Activated naive CD8-positive, alpha-beta T cell (primary cell): ENCODE data around the gene DCAKD.
"Not testable (repeated sequence)": the region's sequence is repeated elsewhere in the genome, so short reads cannot be mapped to it uniquely, and the experiment has no call there.

Experiments used
- H3K27ac Mint-ChIP-seq: one replicate; pipeline ENCODE4 v1.8.0; 2021; ENCODE audit warnings: mixed read lengths
- H3K27me3 Mint-ChIP-seq: one replicate; pipeline ENCODE4 v1.8.0; 2021; ENCODE audit warnings: mixed read lengths
- H3K36me3 Mint-ChIP-seq: one replicate; pipeline ENCODE4 v1.8.0; 2021; ENCODE audit warnings: mixed read lengths
- H3K4me1 Mint-ChIP-seq: one replicate; pipeline ENCODE4 v1.8.0; 2021; ENCODE audit warnings: low read depth, mixed read lengths
- H3K4me3 Mint-ChIP-seq: one replicate; pipeline ENCODE4 v1.8.0; 2021; ENCODE audit warnings: mild to moderate bottlenecking, mixed read lengths
- H3K9me3 Mint-ChIP-seq: one replicate; pipeline ENCODE4 v1.8.0; 2021; ENCODE audit warnings: low read depth, mixed read lengths

Gene DCAKD

DNA sequence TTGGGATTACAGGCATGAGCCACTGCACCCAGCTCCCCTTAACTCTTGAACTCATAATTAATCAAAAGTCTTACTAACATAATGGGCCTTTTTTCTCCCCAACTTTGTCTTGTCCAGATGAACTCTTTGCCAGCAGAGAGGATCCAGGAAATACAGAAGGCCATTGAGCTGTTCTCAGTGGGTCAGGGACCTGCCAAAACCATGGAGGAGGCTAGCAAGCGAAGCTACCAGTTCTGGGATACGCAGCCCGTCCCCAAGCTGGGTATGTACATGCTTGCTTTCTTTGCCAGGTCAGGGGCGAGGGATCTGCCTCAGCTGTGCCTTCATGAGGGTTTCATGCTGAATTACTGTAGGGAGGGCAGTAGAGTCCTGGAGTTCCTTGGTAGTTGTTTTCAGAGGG is 35.0 kb upstream of the DCAKD start:
- H3K36me3 Mint-ChIP-seq: peaks cover 3% of the 10 kb centered on the region
- H3K9me3 Mint-ChIP-seq: no peaks in the 10 kb centered on the region
- peaks cover 2% of the 10 kb centered on the region for H3K4me1 Mint-ChIP-seq
- no peak overlapping the region for H3K27ac Mint-ChIP-seq
- H3K27me3 Mint-ChIP-seq: no peaks in the 10 kb centered on the region
- H3K4me3 Mint-ChIP-seq: no peak overlapping the region

DNA sequence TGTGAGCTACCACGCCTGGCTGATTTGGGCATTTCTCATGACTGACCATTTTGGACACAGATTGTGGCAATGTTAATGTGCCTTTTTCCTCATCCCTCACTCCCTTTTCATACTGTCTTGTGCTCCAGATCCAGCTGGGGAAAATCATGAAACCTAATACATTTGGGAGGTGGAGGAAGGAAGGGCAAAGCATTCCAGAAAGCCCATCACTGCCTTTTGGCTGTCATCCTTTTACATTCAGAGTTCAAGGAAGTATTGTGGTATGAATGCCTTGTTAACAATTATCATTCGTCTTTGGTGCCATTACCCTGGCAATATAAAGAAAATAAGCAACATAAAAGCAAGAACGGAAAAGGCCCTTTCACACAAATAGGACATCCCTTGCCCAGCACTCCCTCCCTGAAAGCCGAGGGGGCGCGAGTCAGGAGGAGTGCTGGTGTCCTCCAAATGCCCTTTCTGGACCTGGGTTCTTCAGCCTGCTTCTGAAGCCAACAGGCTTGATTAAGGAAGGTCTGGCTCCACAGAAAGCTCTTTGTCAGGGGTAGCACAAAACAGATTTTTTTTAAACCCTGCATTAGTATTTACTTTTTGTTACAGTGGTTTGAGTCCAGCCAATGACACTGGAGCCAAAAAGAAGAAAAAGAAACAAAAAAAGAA is 29.7 kb upstream of the DCAKD start:
- Mint-ChIP-seq H3K4me3 (no peak overlapping the region), H3K36me3 (peaks cover 3% of the 10 kb centered on the region), H3K9me3 (no peaks in the 10 kb centered on the region), H3K4me1 (peaks cover 16% of the 10 kb centered on the region), H3K27me3 (no peaks in the 10 kb centered on the region), H3K27ac (no peak overlapping the region)

- Mint-ChIP-seq H3K9me3 (no peaks in the 10 kb centered on the region), H3K36me3 (peaks cover 5% of the 10 kb centered on the region), H3K4me1 (peaks cover 31% of the 10 kb centered on the region), H3K4me3 (no peak overlapping the region), H3K27me3 (no peaks in the 10 kb centered on the region), H3K27ac (peak overlapping the region; percentile 17)
Measured at GRCh38 chr17:45077643-45078042, 26.2 kb upstream of the DCAKD start.

- Mint-ChIP-seq H3K27ac (no peak overlapping the region), H3K27me3 (no peaks in the 10 kb centered on the region), H3K9me3 (no peaks in the 10 kb centered on the region), H3K36me3 (peaks cover 5% of the 10 kb centered on the region), H3K4me3 (no peak overlapping the region), H3K4me1 (peaks cover 40% of the 10 kb centered on the region)
Measured at GRCh38 chr17:45073414-45074070, 22.1 kb upstream of the DCAKD start.

- no peak overlapping the region for H3K4me3 Mint-ChIP-seq
- H3K4me1 Mint-ChIP-seq: peaks cover 35% of the 10 kb centered on the region
- H3K9me3 Mint-ChIP-seq: no peaks in the 10 kb centered on the region
- H3K36me3 Mint-ChIP-seq: peaks cover 11% of the 10 kb centered on the region
- no peak overlapping the region for H3K27ac Mint-ChIP-seq
- H3K27me3 Mint-ChIP-seq: no peaks in the 10 kb centered on the region
Measured at GRCh38 chr17:45070809-45071208, 19.4 kb upstream of the DCAKD start.

GRCh38 chr17:45070001-45070400 is 18.6 kb upstream of the DCAKD start:
- no peak overlapping the region for H3K27ac Mint-ChIP-seq
- H3K27me3 Mint-ChIP-seq: no peaks in the 10 kb centered on the region
- H3K4me3 Mint-ChIP-seq: no peak overlapping the region
- no peaks in the 10 kb centered on the region for H3K9me3 Mint-ChIP-seq
- peaks cover 35% of the 10 kb centered on the region for H3K4me1 Mint-ChIP-seq
- peaks cover 11% of the 10 kb centered on the region for H3K36me3 Mint-ChIP-seq

GRCh38 chr17:45067637-45068036 is 16.2 kb upstream of the DCAKD start:
- H3K27ac Mint-ChIP-seq: peak overlapping the region; percentile 34
- H3K4me3 Mint-ChIP-seq: no peak overlapping the region
- H3K4me1 Mint-ChIP-seq: peaks cover 46% of the 10 kb centered on the region
- H3K27me3 Mint-ChIP-seq: no peaks in the 10 kb centered on the region
- H3K9me3 Mint-ChIP-seq: no peaks in the 10 kb centered on the region
- H3K36me3 Mint-ChIP-seq: peaks cover 5% of the 10 kb centered on the region

- H3K27me3 Mint-ChIP-seq: no peaks in the 10 kb centered on the region
- H3K36me3 Mint-ChIP-seq: peaks cover 5% of the 10 kb centered on the region
- peak overlapping the region; percentile 61 for H3K27ac Mint-ChIP-seq
- H3K4me1 Mint-ChIP-seq: peaks cover 57% of the 10 kb centered on the region
- no peaks in the 10 kb centered on the region for H3K9me3 Mint-ChIP-seq
- peak overlapping the region; percentile 96 for H3K4me3 Mint-ChIP-seq
Measured at GRCh38 chr17:45063198-45063597, 11.8 kb upstream of the DCAKD start.

DNA sequence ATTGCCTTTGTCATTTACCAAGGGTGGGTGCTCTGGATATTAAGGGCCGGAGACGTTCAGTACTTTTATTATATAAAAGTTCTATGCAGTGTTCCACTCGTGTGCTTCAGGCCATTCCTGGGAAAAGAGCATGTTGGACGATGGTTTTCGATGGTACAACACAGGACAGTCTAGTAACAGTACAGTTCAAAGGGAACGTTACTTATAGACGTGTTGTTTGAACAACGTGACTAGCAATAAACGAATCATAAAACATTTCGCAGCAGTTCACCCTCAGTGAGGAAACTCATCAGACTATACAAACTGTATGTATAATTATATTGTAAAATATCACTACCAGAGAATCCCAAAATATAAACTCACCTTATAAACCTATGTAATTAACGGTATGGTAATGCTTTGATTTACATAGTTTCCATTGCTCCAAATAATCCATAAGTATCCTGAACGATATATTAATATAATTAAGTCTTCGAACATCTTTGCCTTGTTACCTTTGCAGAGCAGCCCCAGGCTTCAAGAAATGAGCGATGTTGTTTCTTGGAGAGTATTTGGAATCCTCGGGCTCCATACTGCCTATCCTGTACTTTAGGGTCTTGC is 10.3 kb upstream of the DCAKD start:
- H3K4me3 Mint-ChIP-seq: peak overlapping the region; percentile 96
- no peaks in the 10 kb centered on the region for H3K27me3 Mint-ChIP-seq
- H3K9me3 Mint-ChIP-seq: no peaks in the 10 kb centered on the region
- H3K36me3 Mint-ChIP-seq: no peaks in the 10 kb centered on the region
- H3K4me1 Mint-ChIP-seq: peaks cover 45% of the 10 kb centered on the region
- H3K27ac Mint-ChIP-seq: peak overlapping the region; percentile 100

- Mint-ChIP-seq H3K36me3 (no peaks in the 10 kb centered on the region), H3K4me1 (peaks cover 45% of the 10 kb centered on the region), H3K4me3 (peak within 1 kb of the TSS; percentile 96), H3K9me3 (no peaks in the 10 kb centered on the region), H3K27ac (peak within 1 kb of the TSS; percentile 100), H3K27me3 (no peaks in the 10 kb centered on the region)
Measured at GRCh38 chr17:45060797-45061605, 9.6 kb upstream of the DCAKD start, which contains the start of gene NMT1. TSS of gene NMT1 (plus strand) at chr17:45061317. CDS start at chr17:45061330, 13 bp downstream.

DNA sequence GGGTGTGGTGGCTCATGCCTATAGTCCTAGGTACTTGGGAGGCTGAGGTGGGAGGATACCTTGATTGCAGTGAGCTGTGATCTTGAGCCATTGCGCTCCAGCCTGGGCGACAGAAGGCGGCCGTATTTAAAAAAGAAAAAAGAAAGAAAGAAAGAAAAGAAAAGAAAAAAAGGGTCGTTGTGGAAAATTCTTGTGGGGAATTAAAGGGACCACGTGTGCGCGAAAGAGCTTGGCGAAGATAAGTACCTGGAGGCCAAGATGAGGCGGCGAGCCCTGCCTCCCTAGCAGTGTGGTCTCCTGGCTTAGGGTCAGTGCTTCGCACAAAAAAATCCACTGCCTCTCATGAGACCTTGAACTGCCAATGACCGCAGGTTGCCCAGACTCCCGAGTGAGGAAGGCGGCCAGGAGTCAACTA is 9.0 kb upstream of the DCAKD start:
- Mint-ChIP-seq H3K27ac (peak overlapping the region; percentile 100), H3K4me3 (peak overlapping the region; percentile 96), H3K27me3 (no peaks in the 10 kb centered on the region), H3K36me3 (no peaks in the 10 kb centered on the region), H3K4me1 (peaks cover 49% of the 10 kb centered on the region), H3K9me3 (no peaks in the 10 kb centered on the region)

DNA sequence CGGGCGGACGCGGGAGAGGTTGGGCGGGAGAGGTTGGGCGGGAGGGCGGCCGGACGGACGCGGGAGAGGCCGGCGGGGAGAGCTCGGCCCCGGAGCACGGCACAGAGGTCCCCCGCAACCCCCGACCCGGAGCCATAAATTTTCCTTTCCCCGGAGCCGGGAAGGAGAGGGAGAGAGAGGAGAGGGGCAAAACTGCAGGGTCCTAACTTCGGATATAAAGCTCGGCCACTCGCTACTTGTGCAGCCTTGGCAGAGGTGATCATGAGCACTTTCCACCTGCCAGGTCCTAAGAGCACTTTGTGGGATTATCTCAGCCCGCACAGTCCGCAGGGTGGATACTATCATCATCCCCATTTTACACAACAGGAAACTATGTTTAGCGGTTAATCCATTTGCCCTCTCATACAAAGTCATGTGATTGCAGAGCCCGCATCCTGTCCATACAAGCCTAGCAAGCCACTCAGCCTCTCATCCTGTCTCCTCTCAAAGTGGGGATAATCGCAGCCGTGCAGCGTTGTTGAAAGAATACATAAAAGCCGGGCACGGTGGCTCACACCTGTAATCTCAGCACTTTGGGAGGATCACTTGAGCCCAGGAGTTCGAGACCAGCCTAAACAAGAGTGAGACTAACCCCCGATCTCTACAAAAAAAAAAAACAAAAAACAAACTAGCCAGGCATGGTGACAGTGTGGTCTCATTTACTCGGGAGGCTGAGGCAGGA is 780 bp upstream of the DCAKD start:
- peak overlapping the region; percentile 89 for H3K4me3 Mint-ChIP-seq
- H3K4me1 Mint-ChIP-seq: peaks cover 35% of the 10 kb centered on the region
- no peaks in the 10 kb centered on the region for H3K27me3 Mint-ChIP-seq
- no peaks in the 10 kb centered on the region for H3K36me3 Mint-ChIP-seq
- peak overlapping the region; percentile 90 for H3K27ac Mint-ChIP-seq
- no peaks in the 10 kb centered on the region for H3K9me3 Mint-ChIP-seq

GRCh38 chr17:45051720-45052051 is 254 bp upstream of the DCAKD start:
- H3K27ac Mint-ChIP-seq, H3K36me3 Mint-ChIP-seq, H3K27me3 Mint-ChIP-seq, H3K9me3 Mint-ChIP-seq: not testable (repeated sequence)
- Mint-ChIP-seq H3K4me3 (peak overlapping the region; percentile 23), H3K4me1 (peaks cover 39% of the 10 kb centered on the region)

- peak overlapping the region; percentile 91 for H3K4me3 Mint-ChIP-seq
- peaks cover 41% of the 10 kb centered on the region for H3K4me1 Mint-ChIP-seq
- H3K27me3 Mint-ChIP-seq: no peaks in the 10 kb centered on the region
- peak overlapping the region; percentile 98 for H3K27ac Mint-ChIP-seq
- H3K9me3 Mint-ChIP-seq: no peaks in the 10 kb centered on the region
- no peaks in the 10 kb centered on the region for H3K36me3 Mint-ChIP-seq
Measured at GRCh38 chr17:45050481-45051059, 862 bp downstream of the DCAKD start.
